ENCODE data around the gene PRKAR1A. TPM values are rescaled to one million over a fixed set of nuclear protein-coding genes. Genes with fewer than 3 reads are reported as not detected.

The PRKAR1A gene
- total RNA-seq = 270 TPM

DNA sequence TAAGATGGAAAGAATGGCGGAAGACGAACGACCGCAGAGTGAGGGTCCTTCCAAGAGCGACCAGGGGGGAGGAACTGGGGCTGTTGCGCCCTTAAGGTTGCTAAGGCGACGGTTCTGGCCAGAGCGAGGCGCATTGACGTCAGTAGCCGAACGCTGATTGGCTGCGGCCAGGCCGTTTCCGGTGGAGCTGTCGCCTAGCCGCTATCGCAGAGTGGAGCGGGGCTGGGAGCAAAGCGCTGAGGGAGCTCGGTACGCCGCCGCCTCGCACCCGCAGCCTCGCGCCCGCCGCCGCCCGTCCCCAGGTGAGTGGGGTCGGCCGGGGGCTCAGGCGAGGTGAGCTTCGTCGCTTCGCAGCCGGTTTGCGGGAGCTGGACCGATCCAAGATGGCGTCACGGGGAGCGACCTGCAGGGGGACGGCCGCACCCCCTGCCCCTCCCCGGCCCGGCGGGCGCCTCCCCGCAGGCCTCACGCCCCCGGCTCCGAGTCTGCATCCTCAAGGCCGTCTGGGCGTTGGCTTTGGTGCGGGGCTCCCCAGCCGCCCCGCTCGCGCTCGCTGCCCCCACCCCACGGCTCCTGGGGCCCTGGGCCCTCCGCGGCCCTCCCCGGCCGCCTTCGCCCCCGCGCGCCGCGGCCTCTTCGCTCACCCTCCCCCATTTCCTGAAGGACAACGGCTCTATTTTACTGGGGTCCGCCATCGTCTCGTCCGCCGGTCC lies at the start of gene PRKAR1A:
Gene PRKAR1A (plus strand): TSS at position 184 of the 713 bp plus-strand sequence. CDS start 2,970 bp downstream, outside the sequence.

Other genes with a start within 250 kb of the PRKAR1A start
- gene SLC16A6, start 221.3 kb upstream of the PRKAR1A start, total RNA-seq = 1.7 TPM
- gene ARSG, start 220.9 kb upstream of the PRKAR1A start, total RNA-seq = 7.8 TPM
- 33.3 TPM for gene WIPI1, start 54.9 kb upstream of the PRKAR1A start, total RNA-seq
- 13.1 TPM for gene FAM20A, start 88.9 kb downstream of the PRKAR1A start, total RNA-seq